GM12878 (cell line): ENCODE measurements around the gene RGL1. TPM values are rescaled to one million over a fixed set of nuclear protein-coding genes. Genes with fewer than 3 reads are reported as not detected.

ENCODE experiments used
- BCL3 ChIP-seq: IDR thresholded peaks from 2 replicates; pipeline ENCODE4 v1.6.1; 2011; ENCODE audit warnings: borderline replicate concordance, low read depth, mild to moderate bottlenecking, moderate library complexity, low read length; ENCODE audit not compliant: insufficient read depth, poor library complexity, severe bottlenecking
- CBX5 ChIP-seq: sonication (generic); IDR thresholded peaks from 2 replicates; pipeline ENCODE4 v1.6.1; 2016; ENCODE audit warnings: low read depth, moderate library complexity, mild to moderate bottlenecking, inconsistent platforms
- CHD4 ChIP-seq: fragments of 200-600 bp; sonication (generic); IDR thresholded peaks from 2 replicates; pipeline ENCODE4 v1.6.1; 2016; ENCODE audit warnings: mild to moderate bottlenecking
- E4F1 ChIP-seq: fragments of 450-650 bp; IDR thresholded peaks from 2 replicates; pipeline ENCODE4 v1.6.1; 2018; ENCODE audit warnings: borderline replicate concordance, mild to moderate bottlenecking; ENCODE audit not compliant: partially characterized antibody
- EED ChIP-seq: sonication (generic); IDR thresholded peaks from 2 replicates; pipeline ENCODE4 v1.6.1; 2016; ENCODE audit warnings: antibody characterized with exemption, low read depth
- IRF3 ChIP-seq: fragments of 450-650 bp; IDR thresholded peaks from 2 replicates; pipeline ENCODE4 v1.6.1; 2014; ENCODE audit warnings: mild to moderate bottlenecking
- IRF4 ChIP-seq: IDR thresholded peaks from 2 replicates; pipeline ENCODE4 v1.6.1; 2011; ENCODE audit warnings: low read depth, low read length
- RAD51 ChIP-seq: fragments of 450-650 bp; IDR thresholded peaks from 2 replicates; pipeline ENCODE4 v1.6.1; 2016; ENCODE audit warnings: moderate library complexity, mild to moderate bottlenecking, inconsistent platforms
- RFX5 ChIP-seq: IDR thresholded peaks from 2 replicates; pipeline ENCODE4 v1.6.1; 2011; ENCODE audit warnings: low read depth, low read length, improper control_type of control experiment
- SKIL ChIP-seq: fragments of 450-650 bp; IDR thresholded peaks from 2 replicates; pipeline ENCODE4 v1.6.1; 2017; ENCODE audit warnings: mild to moderate bottlenecking, low read depth, inconsistent platforms; ENCODE audit not compliant: poor library complexity, severe bottlenecking
- SPI1 ChIP-seq: IDR thresholded peaks from 2 replicates; pipeline ENCODE4 v1.6.1; 2011; ENCODE audit warnings: low read depth, mild to moderate bottlenecking, low read length, moderate library complexity, borderline replicate concordance; ENCODE audit not compliant: insufficient read depth
- STAT1 ChIP-seq: fragments of 450-650 bp; conservative IDR thresholded peaks from 2 replicates; pipeline ENCODE4 v1.6.1; 2014; ENCODE audit warnings: antibody characterized with exemption, mild to moderate bottlenecking
- TAF1 ChIP-seq: IDR thresholded peaks from 2 replicates; pipeline ENCODE4 v1.6.1; 2011; ENCODE audit warnings: mild to moderate bottlenecking, low read depth, low read length, borderline replicate concordance
- ZBED1 ChIP-seq: IDR thresholded peaks from 2 replicates; pipeline ENCODE4 v1.6.1; 2016; ENCODE audit warnings: borderline replicate concordance
- ZBTB33 ChIP-seq: fragments of 450-650 bp; IDR thresholded peaks from 2 replicates; pipeline ENCODE4 v1.6.1; 2017; ENCODE audit warnings: mild to moderate bottlenecking
- ZNF687 ChIP-seq: fragments of 450-650 bp; IDR thresholded peaks from 2 replicates; pipeline ENCODE4 v1.6.1; 2017; ENCODE audit warnings: mild to moderate bottlenecking, moderate library complexity
- polyA plus RNA-seq, 11 experiments: library from polyadenylated mRNA; depleted of rRNA in 4 of 11; unstranded in 6 of 11; stranded (reverse) in 5 of 11; fragments of >200 nt; fragmentation: Nextera tagmentation in 4 of 11; fragmentation: Illumina TruSeq in 1 of 11; extraction: Ambion mirVana in 4 of 11; extraction: Trizol in 1 of 11; gene quantifications; 1 replicate in 1 of 11; 2 replicates in 10 of 11; pipeline versions ENCODE4 v1.2.1 to v1.2.3, GENCODE V29; 2011 to 2016; ENCODE audit warnings: inconsistent platforms in 2 of 11, missing spikeins in 2 of 11, low read depth in 1 of 11
- total RNA-seq, 4 experiments: library from RNA; depleted of rRNA in 3 of 4; stranded (reverse); fragments of >200 nt in 3 of 4; fragmentation: Illumina TruSeq in 1 of 4; extraction: Trizol in 1 of 4; gene quantifications; 2 replicates each; pipeline versions ENCODE4 v1.2.1 to v1.2.3, GENCODE V29; 2013 to 2021

RGL1 gene
- total and polyA plus RNA-seq, 10 of the 15 experiments (the other 5 are each of a cell fraction or from before 2014, with no cell fraction given): 8.1 to 25.0 (median 19.0) TPM

GRCh38 chr1:183901748-183902330 lies 96.9 kb downstream of the RGL1 start (continued):
- TF ChIP-seq RFX5 (no peak), ZBED1 (peak; percentile 45; the same call in 1 of the 2 replicates), SPI1 (peak; percentile 67; the same call in 1 of the 2 replicates), EED (peak; percentile 92), CBX5 (no peak), BCL3 (peak; percentile 48), IRF4 (no peak), SKIL (no peak), TAF1 (no peak), IRF3 (no peak), ZNF687 (no peak), ZBTB33 (no peak), STAT1 (no peak), RAD51 (no peak), CHD4 (no peak), E4F1 (no peak)
